Effector CD4-positive, alpha-beta T cell (primary cell): Measurements from ENCODE around the gene IGFBPL1. TPM values are rescaled to one million over a fixed set of nuclear protein-coding genes. Genes with fewer than 3 reads are reported as not detected.
"Not testable (repeated sequence)": the region's sequence is repeated elsewhere in the genome, so short reads cannot be mapped to it uniquely, and the experiment has no call there.

Source experiments
- DNase-seq: peaks from one replicate; pipeline ENCODE4 v3.0.0-alpha.2; 2020
- total RNA-seq: gene quantifications from one replicate; lab custom pipeline; 2026; lab: John Stamatoyannopoulos, UW

Gene IGFBPL1
- not detected for total RNA-seq

GRCh38 chr9:38423973-38424843 is at the start of gene IGFBPL1:
IGFBPL1 (minus strand) TSS chr9:38424454; CDS start chr9:38424424, 30 bp downstream.
- no peak for DNase-seq

GRCh38 chr9:38472583-38473249 is 48.5 kb upstream of the IGFBPL1 start:
- DNase-seq = not testable (repeated sequence)

GRCh38 chr9:38467404-38467803 is 43.1 kb upstream of the IGFBPL1 start:
- DNase-seq = no peak

- DNase-seq = no peak
Observed at GRCh38 chr9:38453835-38454234, 29.6 kb upstream of the IGFBPL1 start.

- no peak for DNase-seq
Observed at GRCh38 chr9:38451162-38451561, 26.9 kb upstream of the IGFBPL1 start.

GRCh38 chr9:38447703-38448102 is 23.4 kb upstream of the IGFBPL1 start:
- no peak for DNase-seq

GRCh38 chr9:38445154-38446043 is 21.1 kb upstream of the IGFBPL1 start:
- DNase-seq = no peak

GRCh38 chr9:38443597-38443996 is 19.3 kb upstream of the IGFBPL1 start:
- DNase-seq = no peak

GRCh38 chr9:38443181-38443580 is 18.9 kb upstream of the IGFBPL1 start:
- DNase-seq = no peak

- no peak for DNase-seq
Observed at GRCh38 chr9:38442473-38443096, 18.3 kb upstream of the IGFBPL1 start.

GRCh38 chr9:38441347-38442085 is 17.3 kb upstream of the IGFBPL1 start:
- no peak for DNase-seq

- DNase-seq = no peak
Observed at GRCh38 chr9:38440516-38440915, 16.3 kb upstream of the IGFBPL1 start.

- no peak for DNase-seq
Observed at GRCh38 chr9:38439916-38440301, 15.7 kb upstream of the IGFBPL1 start.

- DNase-seq = no peak
Observed at GRCh38 chr9:38439291-38439915, 15.1 kb upstream of the IGFBPL1 start.

GRCh38 chr9:38437193-38437823 is 13.1 kb upstream of the IGFBPL1 start:
- DNase-seq = no peak

GRCh38 chr9:38436708-38437107 is 12.5 kb upstream of the IGFBPL1 start:
- no peak for DNase-seq

- DNase-seq = no peak
Observed at GRCh38 chr9:38435521-38435920, 11.3 kb upstream of the IGFBPL1 start.

GRCh38 chr9:38434853-38435252 is 10.6 kb upstream of the IGFBPL1 start:
- DNase-seq = no peak

GRCh38 chr9:38434365-38434764 is 10.1 kb upstream of the IGFBPL1 start:
- DNase-seq = no peak

- DNase-seq = no peak
Observed at GRCh38 chr9:38432922-38433510, 8.8 kb upstream of the IGFBPL1 start.
